Keratinocyte (primary cell): ENCODE measurements around the gene SPOCK3. TPM values are rescaled to one million over a fixed set of nuclear protein-coding genes. Genes with fewer than 3 reads are reported as not detected.

Experiments used
- DNase-seq: peaks from one replicate; pipeline ENCODE4 v3.0.0-alpha.2; 2011; ENCODE audit warnings: low read depth, missing footprints, low spot score
- FAIRE-seq: peaks from 2 replicates; lab custom pipeline; 2011; peaks lifted over from hg19 to GRCh38; lab: Jason Lieb, UNC
- H2AFZ ChIP-seq: 2 replicates; pipeline ENCODE4 v1.6.0; 2012; ENCODE audit warnings: low read length, control low read depth, inconsistent platforms; ENCODE audit not compliant: control insufficient read depth
- H3K27ac ChIP-seq: 2 replicates; pipeline ENCODE4 v1.5.1; 2011; ENCODE audit warnings: low read length; ENCODE audit not compliant: control insufficient read depth, insufficient read depth
- H3K27me3 ChIP-seq: 3 replicates; pipeline ENCODE4 v1.6.0; 2011; ENCODE audit warnings: low read length; ENCODE audit not compliant: control insufficient read depth, insufficient read depth; ENCODE audit errors: extremely low read depth
- H3K36me3 ChIP-seq, 2 experiments: 2 replicates in 1 of 2; 3 replicates in 1 of 2; pipeline ENCODE4 v1.5.1; 2011; ENCODE audit warnings: low read length in 2 of 2, mild to moderate bottlenecking in 1 of 2; ENCODE audit not compliant: control insufficient read depth in 2 of 2, insufficient read depth in 2 of 2; ENCODE audit errors: extremely low read depth in 1 of 2
- H3K4me1 ChIP-seq: 3 replicates; pipeline ENCODE4 v1.5.1; 2011; ENCODE audit warnings: low read length; ENCODE audit not compliant: control insufficient read depth, insufficient read depth; ENCODE audit errors: extremely low read depth
- H3K4me2 ChIP-seq: 3 replicates; pipeline ENCODE4 v1.6.0; 2011; ENCODE audit warnings: low read depth, low read length; ENCODE audit not compliant: control insufficient read depth, insufficient read depth; ENCODE audit errors: extremely low read depth
- H3K4me3 ChIP-seq, 3 experiments: fragments of 200-600 bp in 1 of 3; sonication (generic) in 1 of 3; 2 replicates in 2 of 3; 3 replicates in 1 of 3; pipeline ENCODE4 v1.5.1; 2011 to 2016; ENCODE audit warnings: low read length in 3 of 3, mild to moderate bottlenecking in 3 of 3, control low read depth in 2 of 3, inconsistent platforms in 1 of 3, low read depth in 1 of 3, mixed read lengths in 1 of 3, mixed run types in 1 of 3, moderate library complexity in 1 of 3; ENCODE audit not compliant: control insufficient read depth in 2 of 3, insufficient read depth in 2 of 3; ENCODE audit errors: extremely low read depth in 1 of 3
- H3K79me2 ChIP-seq: 2 replicates; pipeline ENCODE4 v1.6.0; 2012; ENCODE audit warnings: low read length; ENCODE audit not compliant: control insufficient read depth, insufficient read depth
- H3K9ac ChIP-seq: 3 replicates; pipeline ENCODE4 v1.6.0; 2011; ENCODE audit warnings: low read length; ENCODE audit not compliant: control insufficient read depth, insufficient read depth; ENCODE audit errors: extremely low read depth
- H3K9me1 ChIP-seq: 3 replicates; pipeline ENCODE4 v1.6.0; 2011; ENCODE audit warnings: low read length; ENCODE audit not compliant: control insufficient read depth, insufficient read depth; ENCODE audit errors: extremely low read depth
- H3K9me3 ChIP-seq: 2 replicates; pipeline ENCODE4 v1.5.1; 2012; ENCODE audit warnings: low read depth, low read length; ENCODE audit not compliant: control insufficient read depth
- H4K20me1 ChIP-seq: 3 replicates; pipeline ENCODE4 v1.6.0; 2011; ENCODE audit warnings: low read length; ENCODE audit not compliant: control insufficient read depth, insufficient read depth; ENCODE audit errors: extremely low read depth
- EZH2 ChIP-seq: IDR thresholded peaks from one replicate; pipeline ENCODE4 v1.6.1; 2012; ENCODE audit warnings: inconsistent platforms, mild to moderate bottlenecking, low read length, moderate library complexity
- dilution Hi-C: fragments of 300-500 bp; cut with MboI; formaldehyde crosslinking; loops from one replicate; pipeline ENCODE4 v1.7.0; 2020; ENCODE audit warnings: low sequenced_read_pairs; ENCODE audit not compliant: extremely low pct_ligation_motif_present
- polyA plus RNA-seq, 5 experiments: library from polyadenylated mRNA; depleted of rRNA in 3 of 5; stranded (reverse) in 3 of 5; stranded (forward) in 1 of 5; unstranded in 1 of 5; fragments of >200 nt; gene quantifications; 1 replicate in 1 of 5; 2 replicates in 3 of 5; 3 replicates in 1 of 5; pipeline versions ENCODE4 v1.2.1 to v1.2.3, GENCODE V29; 2011 to 2012; ENCODE audit warnings: missing spikeins in 2 of 5, low read depth in 1 of 5, low replicate concordance in 1 of 5
- TF ChIP-seq, protein P1 (sequence below), 3 experiments: IDR thresholded peaks in 1 of 3; conservative IDR thresholded peaks in 1 of 3; optimal IDR thresholded peaks in 1 of 3; 2 replicates in 2 of 3; 3 replicates in 1 of 3; pipeline versions ENCODE3 to v1.5.1; 2011; ENCODE audit warnings: low read length in 3 of 3, mild to moderate bottlenecking in 3 of 3, moderate library complexity in 2 of 3, control low read depth in 1 of 3, inconsistent platforms in 1 of 3; ENCODE audit not compliant: insufficient read depth in 2 of 3; ENCODE audit errors: extremely low read depth in 1 of 3

Gene SPOCK3
- polyA plus RNA-seq, 1 donor (not counting 4 experiments of a cell fraction or from before 2014, with no cell fraction given): not detected

DNA sequence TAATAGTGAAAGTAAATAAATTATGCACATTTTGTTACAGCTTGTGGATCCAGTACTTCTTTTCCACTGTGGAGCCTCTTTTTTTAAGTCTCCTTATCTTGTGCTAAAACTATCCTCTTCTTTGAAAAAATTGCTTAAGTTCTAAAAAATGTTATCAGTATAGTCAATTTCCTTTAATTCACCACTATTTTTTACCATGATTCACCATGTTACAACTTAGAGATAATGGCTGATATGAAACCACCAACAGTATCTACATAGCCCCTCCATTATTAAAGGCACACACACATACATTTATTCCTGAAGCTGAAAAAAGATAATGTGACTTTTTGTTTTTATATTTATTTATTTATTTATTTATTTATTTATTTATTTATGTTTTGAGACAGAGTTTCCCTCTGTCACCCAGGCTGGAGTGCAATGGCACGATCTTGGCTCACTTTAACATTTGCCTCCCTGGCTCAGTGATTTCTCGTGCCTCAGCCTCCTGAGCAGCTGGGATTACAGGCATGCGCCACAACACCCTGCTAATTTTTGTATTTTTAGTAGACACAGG is 243.2 kb downstream of the SPOCK3 start:
- no peak overlapping the region for H3K27ac ChIP-seq
- no peak overlapping the region for H3K9ac ChIP-seq
- no peaks in the 10 kb centered on the region for H3K36me3 ChIP-seq
- no peak overlapping the region for H2AFZ ChIP-seq
- no peaks in the 10 kb centered on the region for H3K9me3 ChIP-seq
- no peaks in the 10 kb centered on the region for H4K20me1 ChIP-seq
- no peaks in the 10 kb centered on the region for H3K9me1 ChIP-seq
- TF ChIP-seq, protein P1, sequence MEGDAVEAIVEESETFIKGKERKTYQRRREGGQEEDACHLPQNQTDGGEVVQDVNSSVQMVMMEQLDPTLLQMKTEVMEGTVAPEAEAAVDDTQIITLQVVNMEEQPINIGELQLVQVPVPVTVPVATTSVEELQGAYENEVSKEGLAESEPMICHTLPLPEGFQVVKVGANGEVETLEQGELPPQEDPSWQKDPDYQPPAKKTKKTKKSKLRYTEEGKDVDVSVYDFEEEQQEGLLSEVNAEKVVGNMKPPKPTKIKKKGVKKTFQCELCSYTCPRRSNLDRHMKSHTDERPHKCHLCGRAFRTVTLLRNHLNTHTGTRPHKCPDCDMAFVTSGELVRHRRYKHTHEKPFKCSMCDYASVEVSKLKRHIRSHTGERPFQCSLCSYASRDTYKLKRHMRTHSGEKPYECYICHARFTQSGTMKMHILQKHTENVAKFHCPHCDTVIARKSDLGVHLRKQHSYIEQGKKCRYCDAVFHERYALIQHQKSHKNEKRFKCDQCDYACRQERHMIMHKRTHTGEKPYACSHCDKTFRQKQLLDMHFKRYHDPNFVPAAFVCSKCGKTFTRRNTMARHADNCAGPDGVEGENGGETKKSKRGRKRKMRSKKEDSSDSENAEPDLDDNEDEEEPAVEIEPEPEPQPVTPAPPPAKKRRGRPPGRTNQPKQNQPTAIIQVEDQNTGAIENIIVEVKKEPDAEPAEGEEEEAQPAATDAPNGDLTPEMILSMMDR (optimal IDR thresholded peaks at IDR 0.05 in 1 of 3, IDR thresholded peaks at IDR 0.05 in 1 of 3, conservative IDR thresholded peaks at IDR 0.05 in 1 of 3; ENCODE audit: extremely low read depth in 1 of 3, insufficient read depth in 2 of 3, low read length in 3 of 3): no peak
- TF ChIP-seq EZH2: no peak
- no peaks in the 10 kb centered on the region for H3K4me1 ChIP-seq
- no peaks in the 10 kb centered on the region for H3K79me2 ChIP-seq
- no peak overlapping the region for H3K4me2 ChIP-seq
- DNase-seq: no peak
- H3K27me3 ChIP-seq: no peaks in the 10 kb centered on the region
- H3K4me3 ChIP-seq: no peak overlapping the region
- dilution Hi-C loops: no loop called here
- FAIRE-seq: no peak

DNA sequence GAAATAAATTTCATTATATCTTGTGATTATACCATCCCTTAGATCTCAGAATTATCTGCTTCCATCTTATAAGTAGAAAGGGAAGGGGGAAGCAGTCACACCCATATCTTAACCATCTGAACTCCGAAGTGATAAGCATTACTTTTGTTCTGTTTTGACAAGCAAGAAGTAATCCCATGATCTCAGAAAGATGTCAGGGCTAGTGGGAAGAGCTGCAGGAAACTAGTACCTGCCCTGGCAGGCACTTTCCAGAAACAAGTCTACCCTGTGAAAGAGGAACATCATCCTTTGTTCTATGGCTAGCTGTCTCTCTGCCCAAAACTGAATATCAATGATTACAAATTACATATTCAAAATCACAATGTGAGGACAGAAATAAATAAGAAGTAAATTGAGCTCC is 244.4 kb downstream of the SPOCK3 start:
- H4K20me1 ChIP-seq: no peaks in the 10 kb centered on the region
- H3K4me1 ChIP-seq: no peaks in the 10 kb centered on the region
- H3K9me3 ChIP-seq: no peaks in the 10 kb centered on the region
- no peaks in the 10 kb centered on the region for H3K9me1 ChIP-seq
- no peak overlapping the region for H3K27ac ChIP-seq
- TF ChIP-seq, protein P1 (optimal IDR thresholded peaks at IDR 0.05 in 1 of 3, IDR thresholded peaks at IDR 0.05 in 1 of 3, conservative IDR thresholded peaks at IDR 0.05 in 1 of 3; ENCODE audit: extremely low read depth in 1 of 3, insufficient read depth in 2 of 3, low read length in 3 of 3): no peak
- no peak for TF ChIP-seq EZH2
- H3K27me3 ChIP-seq: no peaks in the 10 kb centered on the region
- H3K79me2 ChIP-seq: no peaks in the 10 kb centered on the region
- no peak overlapping the region for H3K9ac ChIP-seq
- no peak for DNase-seq
- dilution Hi-C loops: no loop called here
- H3K36me3 ChIP-seq: no peaks in the 10 kb centered on the region
- H3K4me2 ChIP-seq: no peak overlapping the region
- FAIRE-seq: no peak
- no peak overlapping the region for H3K4me3 ChIP-seq
- no peak overlapping the region for H2AFZ ChIP-seq
